Lower leg skin (tissue), 4 donors: ENCODE results near the gene DDX60. TPM values are rescaled to one million over a fixed set of nuclear protein-coding genes. Genes with fewer than 3 reads are reported as not detected.
"Not testable (repeated sequence)": the region's sequence is repeated elsewhere in the genome, so short reads cannot be mapped to it uniquely, and the experiment has no call there.

Source experiments
- DNase-seq, 2 donors: peaks; one replicate each; pipeline ENCODE4 v3.0.0-alpha.2; 2019; ENCODE audit warnings: low spot score in 2 of 2
- H3K4me3 ChIP-seq: fragments of 200-600 bp; sonication (generic); 2 replicates; pipeline ENCODE4 v1.5.1; 2017; ENCODE audit warnings: mild to moderate bottlenecking, low read depth; ENCODE audit not compliant: poor library complexity, severe bottlenecking
- POLR2A ChIP-seq, 2 donors: fragments of 450-650 bp; IDR thresholded peaks; one replicate each; pipeline ENCODE4 v1.6.1; 2016 to 2017; ENCODE audit warnings: antibody characterized with exemption in 2 of 2, mild to moderate bottlenecking in 1 of 2, moderate library complexity in 1 of 2
- WGBS, 2 donors: methylation state at CpG; one replicate each; pipeline ENCODE4 v1.1.5; 2018; 5-methylcytosine and 5-hydroxymethylcytosine counted together
- intact Hi-C: fragments of 100-400 bp; cut with DNase I; formaldehyde crosslinking; loops from one replicate; pipeline ENCODE4 v1.15.0; 2023; ENCODE audit warnings: low total_unique reads
- total RNA-seq, 4 donors: library from RNA; depleted of rRNA; stranded (reverse); fragments of >200 nt; gene quantifications; one replicate each; pipeline ENCODE4 v1.1.0, GENCODE V29; 2016
- TF ChIP-seq, protein P1 (sequence below), 3 donors: fragments of 450-650 bp; IDR thresholded peaks; one replicate each; pipeline ENCODE4 v1.5.1; 2016; ENCODE audit warnings: antibody characterized with exemption in 3 of 3, mild to moderate bottlenecking in 3 of 3, moderate library complexity in 2 of 3

DDX60 gene
- total RNA-seq, 4 donors from 2014 or later: 6.6 to 23.8 (median 10.9) TPM

DNA sequence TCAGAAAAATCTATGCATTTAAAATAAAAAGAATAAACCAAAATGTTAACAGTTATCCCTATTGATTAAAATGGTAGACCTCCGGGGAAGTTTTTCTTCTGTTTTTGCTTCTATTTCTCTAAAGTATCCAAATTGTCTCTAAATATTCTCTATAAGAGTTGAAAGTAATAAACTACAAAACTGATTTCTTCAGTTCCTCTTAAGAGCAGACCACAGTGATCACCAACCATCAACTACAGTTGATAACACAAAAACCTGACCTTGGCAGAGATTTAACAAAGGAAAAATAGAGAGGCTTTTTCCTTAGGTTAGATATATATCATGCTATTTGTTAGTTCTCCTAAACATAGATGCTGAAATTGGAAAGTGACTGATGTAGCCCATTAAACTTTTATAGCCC lies 27.3 kb downstream of the DDX60 start:
- no peak for TF ChIP-seq POLR2A (IDR thresholded peaks at IDR 0.05)
- TF ChIP-seq, protein P1, sequence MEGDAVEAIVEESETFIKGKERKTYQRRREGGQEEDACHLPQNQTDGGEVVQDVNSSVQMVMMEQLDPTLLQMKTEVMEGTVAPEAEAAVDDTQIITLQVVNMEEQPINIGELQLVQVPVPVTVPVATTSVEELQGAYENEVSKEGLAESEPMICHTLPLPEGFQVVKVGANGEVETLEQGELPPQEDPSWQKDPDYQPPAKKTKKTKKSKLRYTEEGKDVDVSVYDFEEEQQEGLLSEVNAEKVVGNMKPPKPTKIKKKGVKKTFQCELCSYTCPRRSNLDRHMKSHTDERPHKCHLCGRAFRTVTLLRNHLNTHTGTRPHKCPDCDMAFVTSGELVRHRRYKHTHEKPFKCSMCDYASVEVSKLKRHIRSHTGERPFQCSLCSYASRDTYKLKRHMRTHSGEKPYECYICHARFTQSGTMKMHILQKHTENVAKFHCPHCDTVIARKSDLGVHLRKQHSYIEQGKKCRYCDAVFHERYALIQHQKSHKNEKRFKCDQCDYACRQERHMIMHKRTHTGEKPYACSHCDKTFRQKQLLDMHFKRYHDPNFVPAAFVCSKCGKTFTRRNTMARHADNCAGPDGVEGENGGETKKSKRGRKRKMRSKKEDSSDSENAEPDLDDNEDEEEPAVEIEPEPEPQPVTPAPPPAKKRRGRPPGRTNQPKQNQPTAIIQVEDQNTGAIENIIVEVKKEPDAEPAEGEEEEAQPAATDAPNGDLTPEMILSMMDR (IDR thresholded peaks at IDR 0.05): no peak
- 98 to 100% methylated on average over 1 of the region's 1 CpG for WGBS, 2 donors
- DNase-seq: no peak
- intact Hi-C loops: no loop called here
- no peak overlapping the region for H3K4me3 ChIP-seq

DNA sequence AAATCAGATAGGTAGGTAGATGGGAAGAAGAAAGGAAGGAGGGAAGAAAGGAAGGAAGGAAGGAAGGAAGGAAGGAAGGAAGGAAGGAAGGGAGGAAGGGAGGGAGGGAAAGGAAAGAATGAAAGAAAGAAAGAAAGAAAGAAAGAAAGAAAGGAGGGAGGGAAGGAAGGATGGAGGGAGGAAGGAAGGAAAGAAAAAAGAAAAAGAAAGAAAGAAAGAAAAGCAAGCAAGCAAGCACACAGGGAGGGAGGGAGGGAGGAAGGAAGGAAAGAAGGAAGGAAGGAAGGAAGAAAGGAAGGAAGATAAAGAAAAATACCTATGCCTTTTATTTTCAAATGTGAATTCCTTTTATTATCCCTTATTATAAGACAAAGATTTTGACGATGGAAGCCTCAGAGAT lies 32.7 kb downstream of the DDX60 start:
- intact Hi-C loops, H3K4me3 ChIP-seq, DNase-seq: not testable (repeated sequence)
- WGBS, 2 donors: 87 to 89% methylated on average over 1 of the region's 1 CpG

GRCh38 chr4:168279556-168279955 lies 39.0 kb downstream of the DDX60 start:
- TF ChIP-seq POLR2A (IDR thresholded peaks at IDR 0.05): no peak
- TF ChIP-seq, protein P1 (IDR thresholded peaks at IDR 0.05): no peak
- intact Hi-C loops: no loop called here
- WGBS, 2 donors: 81 to 88% methylated on average over 2 of the region's 2 CpGs
- no peak overlapping the region for H3K4me3 ChIP-seq
- DNase-seq: no peak

GRCh38 chr4:168275836-168276235 lies 42.7 kb downstream of the DDX60 start:
- 92 to 95% methylated on average over 2 of the region's 2 CpGs for WGBS, 2 donors
- intact Hi-C loops: no loop called here
- no peak for DNase-seq
- no peak overlapping the region for H3K4me3 ChIP-seq
- no peak for TF ChIP-seq POLR2A (IDR thresholded peaks at IDR 0.05)
- TF ChIP-seq, protein P1 (IDR thresholded peaks at IDR 0.05): no peak

GRCh38 chr4:168274871-168275270 lies 43.7 kb downstream of the DDX60 start:
- 80 to 88% methylated on average over 1 of the region's 1 CpG for WGBS, 2 donors
- intact Hi-C loops: no loop called here
- no peak for TF ChIP-seq POLR2A (IDR thresholded peaks at IDR 0.05)
- TF ChIP-seq, protein P1 (IDR thresholded peaks at IDR 0.05): no peak
- no peak for DNase-seq
- no peak overlapping the region for H3K4me3 ChIP-seq

DNA sequence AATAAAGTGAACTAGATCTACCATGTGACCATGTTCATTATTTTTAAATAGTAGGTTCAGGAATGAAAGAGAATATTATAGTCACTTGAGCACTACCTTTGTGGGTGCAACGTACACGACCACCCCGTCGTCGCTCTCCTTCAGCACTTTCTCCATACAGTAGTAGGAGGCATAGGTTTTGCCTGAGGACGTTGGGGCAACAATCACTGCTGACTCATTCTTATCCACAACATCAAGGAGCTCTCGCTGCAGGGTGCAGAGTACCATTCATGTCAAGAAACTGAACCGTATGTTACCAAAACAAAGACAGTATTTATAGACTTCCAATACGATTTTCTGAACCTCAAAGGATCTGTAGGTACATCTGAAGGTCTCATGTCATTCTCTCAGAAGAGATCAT lies 44.7 kb downstream of the DDX60 start:
- DNase-seq: no peak
- TF ChIP-seq, protein P1 (IDR thresholded peaks at IDR 0.05): no peak
- no peak for TF ChIP-seq POLR2A (IDR thresholded peaks at IDR 0.05)
- no peak overlapping the region for H3K4me3 ChIP-seq
- 82 to 85% methylated on average over 9 of the region's 9 CpGs for WGBS, 2 donors
- intact Hi-C loops: no loop called here
